Measurements from ENCODE around the gene SLA2. TPM values are rescaled to one million over a fixed set of nuclear protein-coding genes. Genes with fewer than 3 reads are reported as not detected.

Gene SLA2
- polyA plus RNA-seq, 2 donors, result 0.55 to 0.57 TPM

- Histone ChIP-seq H3K4me1 (ENCODE audit: control insufficient read depth in 2 of 2, insufficient read depth in 2 of 2, low read length in 1 of 2) (peaks cover 0 to 3% of the 10 kb centered on the region in 2 donors), H3K9me3 (ENCODE audit: control insufficient read depth in 2 of 2, insufficient read depth in 1 of 2, low read depth in 1 of 2, low read length in 1 of 2) (no peaks in the 10 kb centered on the region), H3K36me3 (ENCODE audit: control insufficient read depth in 2 of 2, insufficient read depth in 2 of 2, low read length in 1 of 2) (peaks cover 0 to 6% of the 10 kb centered on the region in 2 donors), H3K27ac (ENCODE audit: low read depth in 2 of 2, low read length in 1 of 2) (no peak overlapping the region), H3K27me3 (ENCODE audit: control insufficient read depth in 1 of 2, insufficient read depth in 2 of 2, low read length in 2 of 2) (no peaks in the 10 kb centered on the region), H3K4me3 (ENCODE audit: low read depth in 1 of 2, low read length in 2 of 2) (no peak overlapping the region)
- WGBS, 2 donors, result 78 to 88% methylated on average over 4 of the region's 4 CpGs
These were observed 63.2 kb downstream of the SLA2 start for GRCh38 chr20:36582821-36583220.

GRCh38 chr20:36582322-36582721 is 63.7 kb downstream of the SLA2 start:
- H3K27ac ChIP-seq (ENCODE audit: low read depth in 2 of 2, low read length in 1 of 2), result no peak overlapping the region
- peaks cover 0 to 6% of the 10 kb centered on the region in 2 donors for H3K36me3 ChIP-seq (ENCODE audit: control insufficient read depth in 2 of 2, insufficient read depth in 2 of 2, low read length in 1 of 2)
- no peaks in the 10 kb centered on the region for H3K27me3 ChIP-seq (ENCODE audit: control insufficient read depth in 1 of 2, insufficient read depth in 2 of 2, low read length in 2 of 2)
- no peak overlapping the region for H3K4me3 ChIP-seq (ENCODE audit: low read depth in 1 of 2, low read length in 2 of 2)
- 75 to 79% methylated on average over 4 of the region's 4 CpGs for WGBS, 2 donors
- H3K4me1 ChIP-seq (ENCODE audit: control insufficient read depth in 2 of 2, insufficient read depth in 2 of 2, low read length in 1 of 2), result peaks cover 0 to 3% of the 10 kb centered on the region in 2 donors
- no peaks in the 10 kb centered on the region for H3K9me3 ChIP-seq (ENCODE audit: control insufficient read depth in 2 of 2, insufficient read depth in 1 of 2, low read depth in 1 of 2, low read length in 1 of 2)

GRCh38 chr20:36579996-36580545 is 65.9 kb downstream of the SLA2 start:
- H3K9me3 ChIP-seq (ENCODE audit: control insufficient read depth in 2 of 2, insufficient read depth in 1 of 2, low read depth in 1 of 2, low read length in 1 of 2), result no peaks in the 10 kb centered on the region
- no peak overlapping the region for H3K4me3 ChIP-seq (ENCODE audit: low read depth in 1 of 2, low read length in 2 of 2)
- H3K36me3 ChIP-seq (ENCODE audit: control insufficient read depth in 2 of 2, insufficient read depth in 2 of 2, low read length in 1 of 2), result peaks cover 0 to 6% of the 10 kb centered on the region in 2 donors
- no peak overlapping the region for H3K27ac ChIP-seq (ENCODE audit: low read depth in 2 of 2, low read length in 1 of 2)
- WGBS, 2 donors, result 77 to 79% methylated on average over 2 of the region's 2 CpGs
- peaks cover 2 to 3% of the 10 kb centered on the region in 2 donors for H3K4me1 ChIP-seq (ENCODE audit: control insufficient read depth in 2 of 2, insufficient read depth in 2 of 2, low read length in 1 of 2)
- no peaks in the 10 kb centered on the region for H3K27me3 ChIP-seq (ENCODE audit: control insufficient read depth in 1 of 2, insufficient read depth in 2 of 2, low read length in 2 of 2)

- peaks cover 2 to 4% of the 10 kb centered on the region in 2 donors for H3K4me1 ChIP-seq (ENCODE audit: control insufficient read depth in 2 of 2, insufficient read depth in 2 of 2, low read length in 1 of 2)
- 97 to 98% methylated on average over 15 of the region's 15 CpGs for WGBS, 2 donors
- H3K36me3 ChIP-seq (ENCODE audit: control insufficient read depth in 2 of 2, insufficient read depth in 2 of 2, low read length in 1 of 2), result peaks cover 0 to 6% of the 10 kb centered on the region in 2 donors
- no peaks in the 10 kb centered on the region for H3K9me3 ChIP-seq (ENCODE audit: control insufficient read depth in 2 of 2, insufficient read depth in 1 of 2, low read depth in 1 of 2, low read length in 1 of 2)
- H3K27me3 ChIP-seq (ENCODE audit: control insufficient read depth in 1 of 2, insufficient read depth in 2 of 2, low read length in 2 of 2), result no peaks in the 10 kb centered on the region
- no peak overlapping the region for H3K27ac ChIP-seq (ENCODE audit: low read depth in 2 of 2, low read length in 1 of 2)
- no peak overlapping the region for H3K4me3 ChIP-seq (ENCODE audit: low read depth in 1 of 2, low read length in 2 of 2)
These were observed 67.5 kb downstream of the SLA2 start for GRCh38 chr20:36578356-36579041.

- Histone ChIP-seq H3K27me3 (ENCODE audit: control insufficient read depth in 1 of 2, insufficient read depth in 2 of 2, low read length in 2 of 2) (no peaks in the 10 kb centered on the region), H3K4me3 (ENCODE audit: low read depth in 1 of 2, low read length in 2 of 2) (no peak overlapping the region), H3K9me3 (ENCODE audit: control insufficient read depth in 2 of 2, insufficient read depth in 1 of 2, low read depth in 1 of 2, low read length in 1 of 2) (no peaks in the 10 kb centered on the region), H3K27ac (ENCODE audit: low read depth in 2 of 2, low read length in 1 of 2) (no peak overlapping the region), H3K4me1 (ENCODE audit: control insufficient read depth in 2 of 2, insufficient read depth in 2 of 2, low read length in 1 of 2) (peaks cover 2 to 8% of the 10 kb centered on the region in 2 donors), H3K36me3 (ENCODE audit: control insufficient read depth in 2 of 2, insufficient read depth in 2 of 2, low read length in 1 of 2) (peaks cover 0 to 6% of the 10 kb centered on the region in 2 donors)
- WGBS, 2 donors, result 65 to 69% methylated on average over 1 of the region's 1 CpG
These were observed 69.9 kb downstream of the SLA2 start for GRCh38 chr20:36576081-36576445.

GRCh38 chr20:36574366-36575135 is 71.4 kb downstream of the SLA2 start:
- Histone ChIP-seq H3K27ac (ENCODE audit: low read depth in 2 of 2, low read length in 1 of 2) (peak overlapping the region; percentile 42 to 85), H3K27me3 (ENCODE audit: control insufficient read depth in 1 of 2, insufficient read depth in 2 of 2, low read length in 2 of 2) (no peaks in the 10 kb centered on the region), H3K9me3 (ENCODE audit: control insufficient read depth in 2 of 2, insufficient read depth in 1 of 2, low read depth in 1 of 2, low read length in 1 of 2) (no peaks in the 10 kb centered on the region), H3K4me1 (ENCODE audit: control insufficient read depth in 2 of 2, insufficient read depth in 2 of 2, low read length in 1 of 2) (peaks cover 2 to 8% of the 10 kb centered on the region in 2 donors), H3K36me3 (ENCODE audit: control insufficient read depth in 2 of 2, insufficient read depth in 2 of 2, low read length in 1 of 2) (peaks cover 0 to 3% of the 10 kb centered on the region in 2 donors), H3K4me3 (ENCODE audit: low read depth in 1 of 2, low read length in 2 of 2) (peak overlapping the region; percentile 63 to 64)
- 0% methylated on average over 59 to 63 of the region's 69 CpGs for WGBS, 2 donors

GRCh38 chr20:36573798-36574365 is 72.1 kb downstream of the SLA2 start:
- Histone ChIP-seq H3K4me1 (ENCODE audit: control insufficient read depth in 2 of 2, insufficient read depth in 2 of 2, low read length in 1 of 2) (peaks cover 2 to 8% of the 10 kb centered on the region in 2 donors), H3K27me3 (ENCODE audit: control insufficient read depth in 1 of 2, insufficient read depth in 2 of 2, low read length in 2 of 2) (no peaks in the 10 kb centered on the region), H3K27ac (ENCODE audit: low read depth in 2 of 2, low read length in 1 of 2) (peak overlapping the region; percentile 82 to 89), H3K36me3 (ENCODE audit: control insufficient read depth in 2 of 2, insufficient read depth in 2 of 2, low read length in 1 of 2) (peaks cover 0 to 3% of the 10 kb centered on the region in 2 donors), H3K9me3 (ENCODE audit: control insufficient read depth in 2 of 2, insufficient read depth in 1 of 2, low read depth in 1 of 2, low read length in 1 of 2) (no peaks in the 10 kb centered on the region), H3K4me3 (ENCODE audit: low read depth in 1 of 2, low read length in 2 of 2) (peak overlapping the region; percentile 63 to 64)
- whole genome bisulfite sequencing, 2 donors, result 0 to 1% methylated on average over 48 to 53 of the region's 53 CpGs

- Histone ChIP-seq H3K36me3 (ENCODE audit: control insufficient read depth in 2 of 2, insufficient read depth in 2 of 2, low read length in 1 of 2) (no peaks in the 10 kb centered on the region), H3K4me3 (ENCODE audit: low read depth in 1 of 2, low read length in 2 of 2) (peak within 1 kb of the TSS; percentile 63 to 64), H3K9me3 (ENCODE audit: control insufficient read depth in 2 of 2, insufficient read depth in 1 of 2, low read depth in 1 of 2, low read length in 1 of 2) (no peaks in the 10 kb centered on the region), H3K27ac (ENCODE audit: low read depth in 2 of 2, low read length in 1 of 2) (peak within 1 kb of the TSS; percentile 82 to 89), H3K27me3 (ENCODE audit: control insufficient read depth in 1 of 2, insufficient read depth in 2 of 2, low read length in 2 of 2) (no peaks in the 10 kb centered on the region), H3K4me1 (ENCODE audit: control insufficient read depth in 2 of 2, insufficient read depth in 2 of 2, low read length in 1 of 2) (peaks cover 2 to 8% of the 10 kb centered on the region in 2 donors)
- WGBS, 2 donors, result 4% methylated on average over 50 to 80 of the region's 80 CpGs
These were observed 72.7 kb downstream of the SLA2 start, which contains the start of gene TGIF2 for GRCh38 chr20:36573103-36573797. TGIF2 (plus strand) TSS chr20:36573597; CDS start chr20:36578775, 5,178 bp downstream.

- peaks cover 2 to 8% of the 10 kb centered on the region in 2 donors for H3K4me1 ChIP-seq (ENCODE audit: control insufficient read depth in 2 of 2, insufficient read depth in 2 of 2, low read length in 1 of 2)
- no peaks in the 10 kb centered on the region for H3K9me3 ChIP-seq (ENCODE audit: control insufficient read depth in 2 of 2, insufficient read depth in 1 of 2, low read depth in 1 of 2, low read length in 1 of 2)
- peak overlapping the region; percentile 82 to 88 for H3K27ac ChIP-seq (ENCODE audit: low read depth in 2 of 2, low read length in 1 of 2)
- H3K36me3 ChIP-seq (ENCODE audit: control insufficient read depth in 2 of 2, insufficient read depth in 2 of 2, low read length in 1 of 2), result no peaks in the 10 kb centered on the region
- H3K4me3 ChIP-seq (ENCODE audit: low read depth in 1 of 2, low read length in 2 of 2), result peak overlapping the region in 1 of 2 donors; percentile 64
- WGBS, 2 donors, result 14 to 18% methylated on average over 20 of the region's 20 CpGs
- no peaks in the 10 kb centered on the region for H3K27me3 ChIP-seq (ENCODE audit: control insufficient read depth in 1 of 2, insufficient read depth in 2 of 2, low read length in 2 of 2)
These were observed 73.3 kb downstream of the SLA2 start for GRCh38 chr20:36572701-36573102.

Measured in esophagus (tissue), 2 donors.